GM19351 (cell line): ENCODE measurements around the gene DYRK1A.
A peak's percentile ranks its signal among the peaks of the same experiment; 100 is the strongest.
"Not testable (repeated sequence)": the region's sequence is repeated elsewhere in the genome, so short reads cannot be mapped to it uniquely, and the experiment has no call there.

Source experiments
- ATAC-seq: cut with Tn5 transposase; IDR thresholded peaks from one replicate; pipeline ENCODE4 v1.9.1; 2021; ENCODE audit warnings: mild to moderate bottlenecking, moderate library complexity; ENCODE audit not compliant: unreplicated experiment

Gene DYRK1A

DNA sequence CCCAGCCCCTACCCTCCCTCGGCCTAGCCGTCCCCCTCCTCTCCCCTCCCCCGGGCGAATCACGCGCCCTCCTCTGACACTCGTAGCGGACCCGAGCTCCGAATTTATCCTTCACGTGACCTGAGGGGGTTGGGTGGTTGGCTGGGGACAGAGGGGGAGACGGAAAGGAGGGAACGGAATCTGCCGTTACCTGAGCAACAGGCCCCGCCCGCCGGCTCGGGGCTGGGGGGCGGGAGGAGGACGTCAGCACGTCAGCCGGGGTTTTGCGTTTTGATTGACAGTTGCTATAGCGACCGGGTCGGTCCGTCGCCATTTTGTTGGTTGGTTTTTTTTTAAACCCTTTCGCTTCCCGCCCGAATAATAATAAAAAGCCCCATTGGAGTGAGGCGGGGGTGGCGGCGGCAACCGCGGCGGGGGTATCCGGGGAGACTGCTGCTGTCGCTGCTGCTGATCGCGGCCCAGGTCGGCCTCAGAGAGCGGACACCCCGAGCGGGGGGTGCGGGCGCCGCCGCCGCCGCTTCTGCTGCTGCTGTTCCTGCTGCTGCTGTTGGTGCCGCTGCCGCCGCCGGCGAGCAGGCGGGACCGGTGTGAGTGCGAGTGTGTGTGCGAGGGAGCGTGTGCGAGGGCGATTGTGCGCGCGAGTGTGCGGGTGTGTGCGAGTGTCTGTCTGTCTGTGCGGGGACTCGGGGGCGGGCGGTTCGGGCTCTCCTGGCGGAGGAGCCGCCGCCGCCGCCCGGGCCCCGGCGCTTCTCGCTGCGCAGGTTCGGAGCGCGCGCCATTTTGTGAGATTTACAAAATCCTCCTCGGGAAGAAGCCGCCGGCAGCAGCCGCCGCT lies at the start of gene DYRK1A:
DYRK1A (plus strand) TSS at position 292 of the 835 bp plus-strand sequence. CDS start 53,602 bp downstream, outside the sequence.
- peak; percentile 65 for ATAC-seq

DNA sequence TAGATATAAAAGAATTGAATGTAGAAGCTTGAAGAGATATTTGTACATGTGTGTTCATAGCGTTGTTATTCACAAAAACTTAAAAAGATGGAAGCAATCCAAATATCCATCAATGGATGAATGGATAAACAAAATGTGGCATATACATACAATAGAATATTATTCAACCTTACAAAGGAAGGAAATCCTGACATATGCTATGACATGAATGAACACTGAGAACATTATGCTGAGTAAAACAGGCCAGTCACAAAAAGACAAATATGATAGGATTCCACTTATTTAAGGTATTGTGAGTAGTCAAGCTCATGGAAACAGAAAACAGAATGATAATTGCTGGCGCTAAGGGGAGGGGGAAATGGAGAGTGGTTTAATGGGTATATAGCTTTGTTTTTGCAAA lies 47.0 kb upstream of the DYRK1A start:
- no peak for ATAC-seq

DNA sequence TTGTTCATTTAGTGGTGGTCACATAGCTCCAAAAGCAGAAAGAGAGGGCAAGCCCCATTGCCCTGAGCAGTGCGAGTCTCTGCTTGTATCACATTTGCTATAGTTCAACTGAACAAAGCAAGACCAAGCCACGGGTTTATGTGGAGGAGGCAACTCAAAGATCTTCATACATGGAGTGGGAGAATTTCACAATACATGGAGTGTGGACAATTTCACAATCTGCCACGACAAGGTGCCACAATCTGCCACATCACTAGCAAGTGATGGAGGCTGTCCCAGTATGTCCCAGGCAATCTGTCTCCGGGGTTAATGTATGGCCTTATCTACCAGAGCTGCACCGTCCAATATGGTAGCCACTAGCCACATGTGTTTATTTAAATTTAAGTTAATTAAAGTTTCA lies 44.5 kb upstream of the DYRK1A start:
- no peak for ATAC-seq

DNA sequence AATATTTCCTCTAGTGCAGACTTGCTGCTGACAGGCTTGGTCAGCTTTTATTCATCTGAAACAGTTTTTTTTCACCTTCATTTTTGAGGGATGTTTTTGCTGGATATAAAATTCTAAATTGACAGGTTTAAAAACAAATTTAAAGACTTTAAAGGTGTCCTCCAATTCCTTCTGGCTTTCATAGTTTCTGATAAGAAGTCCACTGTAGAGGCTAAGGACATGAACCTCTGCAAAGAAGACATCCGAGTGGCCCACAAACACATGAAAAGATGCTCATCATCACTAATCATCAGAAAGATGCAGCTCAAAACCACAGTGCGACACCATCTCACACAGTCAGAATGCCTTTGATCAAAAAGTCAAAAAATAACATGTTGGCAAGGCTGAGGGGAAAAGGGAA lies 42.0 kb upstream of the DYRK1A start:
- ATAC-seq, result no peak

DNA sequence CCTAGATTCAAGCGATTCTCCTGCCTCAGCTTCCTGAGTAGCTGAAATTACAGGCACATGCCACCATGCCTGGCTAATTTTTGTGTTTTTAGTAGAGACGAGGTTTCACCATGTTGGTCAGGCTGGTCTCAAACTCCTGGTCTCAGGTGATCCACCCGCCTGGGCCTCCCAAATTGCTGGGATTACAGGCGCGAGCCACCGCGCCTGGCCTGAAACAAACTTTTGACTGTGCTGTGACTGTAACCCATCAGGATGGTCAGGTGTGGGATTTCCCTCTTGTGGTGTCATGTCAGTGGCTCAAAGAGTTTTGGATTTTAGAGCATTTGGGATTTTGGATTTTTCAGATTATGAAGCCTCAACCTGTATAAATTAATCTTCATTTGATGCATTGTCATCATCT lies 38.4 kb upstream of the DYRK1A start:
- ATAC-seq, result not testable (repeated sequence)

DNA sequence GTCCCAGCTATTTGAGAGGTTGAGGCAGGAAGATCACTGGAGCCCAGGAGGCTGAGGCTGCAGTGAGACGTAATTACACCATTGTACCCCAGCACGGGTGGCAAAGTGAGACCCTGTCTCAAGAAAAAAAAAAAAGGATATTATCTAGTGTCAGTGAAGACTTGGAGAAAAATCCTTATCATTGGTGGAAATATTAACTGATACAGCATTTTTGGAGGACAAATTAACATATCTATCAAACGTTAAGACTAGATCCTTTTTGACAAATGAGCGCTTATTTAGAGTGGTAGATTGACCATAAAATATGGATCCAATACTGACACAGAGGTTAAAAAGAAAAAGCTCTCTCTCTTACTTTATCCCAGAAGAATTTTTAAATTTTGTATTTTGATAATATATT lies 35.2 kb upstream of the DYRK1A start:
- no peak for ATAC-seq

DNA sequence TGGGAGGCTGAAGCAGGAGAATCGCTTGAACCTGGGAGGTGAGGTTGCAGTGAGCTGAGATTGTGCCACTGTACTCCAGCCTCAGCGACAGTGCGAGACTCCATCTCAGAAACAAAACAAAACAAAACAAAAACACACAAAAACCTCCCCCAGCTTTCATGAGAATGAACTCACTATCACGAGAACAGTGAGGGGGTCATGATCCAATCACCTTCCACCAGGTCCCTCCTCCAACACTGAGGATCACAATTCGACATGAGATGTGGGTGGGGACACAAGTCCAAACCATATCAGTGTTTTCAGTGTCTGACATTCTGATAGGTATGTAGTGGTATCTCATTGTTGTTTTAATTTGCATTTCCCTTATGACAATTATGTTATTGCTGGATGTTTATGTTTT lies 31.5 kb upstream of the DYRK1A start:
- ATAC-seq, result no peak

DNA sequence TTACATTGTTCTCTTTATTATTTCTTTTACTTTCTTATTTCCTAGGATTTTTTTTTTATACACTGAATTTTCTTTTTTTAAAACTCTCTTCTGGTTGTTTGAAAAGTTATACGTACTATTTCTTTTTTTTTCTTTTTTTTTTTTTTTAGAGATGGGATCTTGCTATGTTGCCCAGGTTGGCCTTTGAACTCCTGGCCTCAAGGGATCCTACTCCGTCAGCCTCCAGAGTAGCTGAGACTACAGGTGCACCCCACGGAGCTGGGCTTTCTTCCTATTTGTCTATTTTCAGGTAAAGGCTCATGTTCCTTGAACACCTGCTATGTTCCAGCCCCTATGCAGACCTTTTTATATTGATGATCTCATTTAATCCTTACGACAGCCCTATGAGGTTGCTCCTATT lies 29.4 kb upstream of the DYRK1A start:
- ATAC-seq, result no peak

DNA sequence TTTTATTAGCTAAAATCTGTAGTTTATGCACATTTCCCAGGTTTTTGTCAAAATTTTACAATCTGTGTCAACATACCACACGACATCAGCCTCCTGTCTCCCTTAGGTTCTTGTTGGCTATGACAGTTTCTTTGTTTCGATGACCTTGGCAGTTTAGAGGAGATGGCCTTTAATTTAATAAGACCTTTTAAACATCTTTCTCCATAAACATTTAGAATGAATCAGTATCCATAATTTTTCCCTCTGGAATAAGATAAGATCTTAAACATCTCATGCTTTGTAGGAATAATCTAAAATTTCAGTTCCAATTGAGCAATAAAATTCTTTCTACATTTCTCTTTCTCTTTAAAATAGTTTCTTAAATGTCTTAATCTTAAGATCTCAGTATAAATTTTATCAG lies 28.7 kb upstream of the DYRK1A start:
- ATAC-seq, result no peak

DNA sequence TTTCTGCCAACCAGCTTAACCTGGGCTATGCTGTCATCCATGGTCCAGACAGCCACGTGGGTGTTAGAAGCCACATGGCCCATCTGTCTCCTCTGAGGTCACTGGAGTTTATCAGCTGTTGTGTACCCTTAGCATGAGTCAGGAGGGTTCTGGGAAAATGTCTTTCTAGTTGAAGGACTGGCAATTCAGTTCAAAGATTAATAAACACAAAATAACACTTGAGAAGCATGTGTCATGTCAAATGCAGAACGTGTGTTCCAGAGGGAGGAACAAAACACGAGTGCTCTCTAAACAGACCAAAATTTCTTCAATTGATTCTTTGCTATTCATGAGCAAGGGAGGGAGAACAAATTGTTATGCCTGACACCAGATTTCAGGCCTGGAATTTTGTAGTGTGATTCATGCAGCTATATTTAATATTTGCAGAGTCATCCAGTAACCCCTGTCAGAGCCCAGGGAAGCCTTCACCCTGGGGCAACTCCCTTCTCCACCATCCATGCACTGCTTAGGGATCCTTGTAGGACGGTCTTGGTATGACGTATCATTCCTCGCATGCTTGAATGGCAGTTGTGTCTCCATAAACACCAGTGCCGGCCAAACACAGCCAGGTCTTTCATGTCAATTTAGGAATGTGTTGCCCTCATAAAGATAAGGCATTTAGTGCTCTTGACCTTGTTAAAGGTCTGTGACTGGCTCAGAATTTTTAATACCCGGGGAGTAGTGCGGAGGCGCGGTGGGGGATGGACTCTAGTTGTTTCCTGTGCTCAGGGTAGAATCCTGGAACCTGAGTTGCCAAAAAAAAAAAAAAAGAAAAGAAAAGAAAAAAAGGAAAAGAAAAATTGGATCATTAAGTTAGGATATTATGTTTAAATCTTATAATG lies 27.7 kb upstream of the DYRK1A start:
- ATAC-seq, result no peak

DNA sequence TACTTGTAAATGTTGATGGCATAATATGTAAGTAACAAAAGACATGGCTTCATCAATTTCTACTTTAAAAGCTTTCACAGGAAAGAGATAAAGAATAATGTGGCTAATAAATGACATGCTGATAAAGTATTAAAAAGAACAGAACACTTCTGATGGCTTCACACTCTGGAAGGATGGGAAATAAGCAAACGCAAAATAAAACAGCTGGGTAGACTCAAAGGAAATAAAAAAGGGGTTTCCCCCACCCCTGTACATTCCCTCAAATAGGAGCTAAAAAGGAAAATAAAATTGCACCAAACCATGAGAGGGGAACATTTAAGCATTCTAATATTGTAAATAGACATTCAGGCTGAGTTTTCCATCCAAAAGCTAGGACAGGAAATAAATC lies 27.0 kb upstream of the DYRK1A start:
- ATAC-seq, result no peak

DNA sequence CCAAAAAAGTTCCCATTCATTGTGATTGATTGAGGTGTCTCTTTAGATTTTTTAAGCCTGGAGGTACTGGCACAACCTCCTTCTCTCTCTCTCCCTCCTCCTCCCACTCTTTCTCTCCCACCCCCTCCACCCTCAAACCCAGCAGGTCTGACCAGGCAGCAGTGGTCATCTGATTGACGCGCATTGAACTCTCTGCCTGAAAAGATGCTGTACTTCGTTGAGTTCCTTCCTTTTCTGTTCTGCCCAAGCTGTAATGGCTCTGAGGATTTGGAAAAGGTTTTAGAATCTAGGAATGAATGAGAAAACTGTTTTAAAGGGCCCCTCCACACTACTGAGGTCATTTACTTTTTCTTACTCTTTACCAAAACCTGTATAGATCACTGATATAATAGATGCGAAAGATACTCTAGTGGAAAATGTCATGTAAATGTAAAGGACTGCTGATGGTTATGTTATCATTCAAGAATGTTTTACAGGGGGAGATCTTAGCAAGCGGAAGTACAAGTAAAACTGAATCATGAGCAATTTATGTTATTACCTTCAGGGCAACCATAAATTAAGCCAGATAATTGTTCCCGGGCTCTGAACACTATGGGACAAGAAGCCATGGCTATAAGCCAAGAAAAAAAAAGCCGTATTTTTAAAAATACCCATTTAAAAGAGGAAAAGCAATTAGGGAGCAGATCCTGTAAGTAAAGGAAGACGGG lies 25.2 kb upstream of the DYRK1A start:
- ATAC-seq, result no peak

DNA sequence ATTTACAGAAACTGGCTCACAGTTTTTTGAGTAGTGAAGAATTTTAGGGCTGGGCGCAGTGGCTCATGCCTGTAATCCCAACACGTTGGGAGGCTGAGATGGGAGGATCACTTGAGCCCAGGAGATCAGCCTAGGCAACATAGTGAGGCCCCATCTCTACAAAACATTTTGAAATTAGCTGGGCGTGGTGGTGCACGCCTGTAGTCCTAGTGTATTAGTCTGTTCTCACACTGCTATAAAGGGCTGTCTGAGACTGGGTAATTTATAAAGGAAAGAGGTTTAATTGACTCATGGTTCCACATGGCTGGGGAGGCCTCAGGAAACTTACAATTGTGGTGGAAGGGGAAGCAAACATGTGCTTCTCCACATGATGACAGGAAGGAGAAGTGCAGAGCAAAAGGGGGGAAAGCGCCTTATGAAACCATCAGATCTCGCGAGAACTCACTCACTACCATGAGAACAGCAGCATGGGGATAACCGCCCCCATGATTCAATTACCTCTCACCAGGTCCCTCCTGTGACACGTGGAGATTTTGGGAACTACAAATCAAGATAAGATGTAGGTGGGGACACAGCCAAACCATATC lies 24.4 kb upstream of the DYRK1A start:
- no peak for ATAC-seq

DNA sequence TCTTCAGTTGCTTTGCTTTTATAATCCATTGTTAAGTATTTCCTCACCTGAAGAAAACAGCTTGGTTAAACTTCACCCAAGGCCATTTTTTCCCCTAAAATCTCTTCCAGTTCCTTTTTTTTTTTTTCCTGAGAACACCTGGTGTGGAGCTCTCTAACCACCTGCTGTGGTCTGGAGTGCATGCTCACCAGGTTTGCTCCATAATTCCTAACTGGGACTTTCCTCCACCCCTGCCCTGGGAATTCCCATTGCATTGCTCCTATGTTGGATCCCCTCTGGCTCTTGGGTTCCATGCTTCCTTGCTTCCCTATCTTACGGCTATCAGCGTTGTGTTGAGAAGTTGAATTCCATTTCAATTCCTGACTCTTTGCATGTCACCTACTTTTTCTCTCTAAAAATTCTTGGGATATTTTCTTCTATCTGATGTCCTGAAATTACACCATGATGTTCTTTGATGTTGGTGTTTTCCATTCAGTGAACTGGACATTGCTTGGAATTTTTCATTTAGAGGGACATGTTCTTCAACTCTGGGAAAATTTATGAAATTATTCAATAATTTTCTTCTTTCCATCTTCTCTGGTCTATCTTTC lies 19.6 kb upstream of the DYRK1A start:
- ATAC-seq, result no peak

DNA sequence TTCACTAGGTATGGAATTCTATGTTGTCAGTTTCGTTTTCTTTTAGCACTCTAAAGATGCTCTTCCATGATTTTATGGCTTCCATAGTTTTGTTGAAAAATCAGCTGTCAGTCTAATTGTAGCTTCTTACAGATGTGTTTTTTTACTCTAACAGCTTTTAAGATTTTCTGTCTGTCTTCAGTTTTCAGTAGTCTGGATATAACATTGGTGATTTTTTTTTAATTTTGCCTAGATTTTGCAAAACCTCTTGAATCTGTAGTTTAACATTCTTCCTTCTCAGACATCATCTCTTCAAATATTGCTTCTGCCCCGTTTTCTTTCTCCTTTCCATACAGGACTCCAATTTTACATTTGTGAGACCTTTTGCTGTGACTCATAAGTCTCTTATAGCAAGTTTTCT lies 17.9 kb upstream of the DYRK1A start:
- ATAC-seq, result no peak

DNA sequence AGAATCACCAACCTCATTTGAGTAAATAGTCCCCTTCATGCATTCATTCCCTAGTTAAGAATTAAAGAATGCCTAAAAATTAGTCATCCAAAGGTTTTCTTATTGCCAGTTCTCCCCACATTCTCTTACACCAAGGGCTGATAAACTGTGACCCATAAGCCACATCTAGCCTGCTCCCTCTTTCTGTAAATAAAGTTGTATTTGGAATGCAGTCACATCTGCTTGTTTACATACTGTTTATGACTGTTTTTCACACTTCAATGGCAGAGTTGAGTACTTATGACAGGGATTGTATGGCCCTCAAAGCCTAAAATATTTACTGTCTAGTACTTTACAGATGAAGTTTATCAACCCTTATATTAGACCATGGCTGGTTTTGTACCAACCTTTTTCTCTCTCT lies 16.1 kb upstream of the DYRK1A start:
- ATAC-seq, result no peak

DNA sequence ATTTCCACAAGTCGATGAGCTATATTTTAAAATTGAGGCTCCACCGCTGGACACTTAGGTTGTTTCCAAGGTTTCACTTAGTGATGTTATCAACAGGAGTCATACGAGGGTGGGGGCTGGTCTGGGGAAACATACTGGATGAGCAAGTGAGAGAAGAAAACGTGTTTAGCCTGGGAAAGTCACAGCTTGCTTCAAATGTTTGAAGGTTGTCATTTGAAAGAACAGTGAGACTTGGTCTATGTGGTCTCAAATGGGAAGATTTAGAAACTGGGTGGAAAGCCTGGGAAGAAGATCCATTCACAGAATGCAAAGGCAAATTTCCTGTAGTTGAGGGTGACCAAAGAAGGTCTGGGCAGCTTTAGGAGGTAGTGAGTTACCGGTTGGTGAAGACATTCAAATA lies 9.9 kb upstream of the DYRK1A start:
- no peak for ATAC-seq

DNA sequence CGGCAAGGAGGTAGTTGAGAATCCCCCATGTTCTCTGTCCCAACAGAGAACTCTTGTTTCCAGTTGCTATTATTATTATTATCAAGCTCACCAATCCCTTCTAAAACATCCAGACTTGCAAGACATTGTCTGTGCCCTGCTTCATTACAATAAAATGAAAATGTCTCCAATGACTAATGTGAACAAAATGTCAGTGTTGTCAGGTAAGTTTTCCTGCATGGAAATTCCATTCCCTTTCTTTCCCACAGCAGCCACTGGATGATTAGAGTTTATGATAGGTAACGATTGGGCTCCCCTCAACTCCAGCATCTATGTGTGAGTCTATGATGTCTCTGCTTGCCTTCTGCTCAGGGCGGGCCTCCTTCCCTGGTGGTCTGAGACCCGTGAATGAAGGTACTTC lies 8.9 kb upstream of the DYRK1A start:
- no peak for ATAC-seq

DNA sequence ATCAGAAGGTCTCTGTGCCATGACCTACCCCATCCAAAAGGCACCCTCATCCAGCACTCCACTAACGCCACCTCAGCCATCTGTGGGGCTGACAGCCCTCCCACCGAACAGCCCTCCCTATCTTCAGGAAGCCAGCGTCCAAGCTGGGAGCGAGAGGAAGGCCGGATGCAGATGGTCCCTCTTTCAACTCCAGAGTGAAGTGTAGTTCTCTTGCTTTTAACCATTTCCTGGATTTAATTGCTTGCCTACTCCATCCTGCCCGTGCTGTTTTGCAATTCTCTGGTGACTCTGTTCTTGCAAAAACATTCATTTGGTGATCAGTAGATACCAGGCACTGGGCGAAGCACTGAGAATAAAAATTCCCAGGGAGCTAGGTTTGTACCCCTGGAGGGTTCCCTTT lies 8.2 kb upstream of the DYRK1A start:
- no peak for ATAC-seq

DNA sequence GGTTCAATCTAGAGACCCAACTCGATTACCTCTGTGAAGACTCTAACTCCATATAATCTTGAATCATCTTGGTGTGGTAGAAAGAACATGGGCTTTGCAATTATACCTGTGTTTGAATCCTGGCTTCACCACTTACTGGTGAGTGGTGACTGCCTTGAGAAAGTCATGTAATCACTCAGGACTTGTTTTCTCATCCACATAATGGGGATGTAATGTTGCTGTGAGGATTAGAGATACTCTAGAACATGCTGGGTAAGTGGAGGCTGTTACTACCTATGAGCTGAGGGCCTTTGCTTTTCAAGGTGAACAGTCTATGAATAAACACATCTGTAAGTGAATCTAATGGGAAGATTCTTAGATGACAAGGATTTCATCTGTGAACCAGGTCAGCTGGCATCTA lies 2.6 kb upstream of the DYRK1A start:
- no peak for ATAC-seq

DNA sequence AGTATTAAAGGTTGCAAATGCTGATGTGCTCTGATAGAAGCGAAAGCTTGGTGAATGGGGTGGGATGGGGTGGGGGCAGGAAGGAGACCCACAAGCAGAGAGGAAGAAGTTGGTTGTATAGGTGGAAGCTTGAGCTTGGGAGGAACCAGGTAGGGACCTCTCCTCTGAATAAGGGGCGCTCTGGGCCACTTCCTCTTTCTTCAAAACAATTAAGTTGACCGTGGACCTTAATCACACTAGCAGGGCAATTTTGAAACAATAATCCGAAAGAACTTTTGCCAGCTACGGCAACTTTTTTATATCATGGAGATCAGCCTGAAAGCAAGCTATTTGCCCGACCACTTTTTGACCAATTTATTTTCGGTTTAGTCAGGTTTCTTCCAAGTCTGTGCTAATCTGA lies 1.9 kb upstream of the DYRK1A start:
- no peak for ATAC-seq
